ENCODE data around the gene SLMAP.

DNA sequence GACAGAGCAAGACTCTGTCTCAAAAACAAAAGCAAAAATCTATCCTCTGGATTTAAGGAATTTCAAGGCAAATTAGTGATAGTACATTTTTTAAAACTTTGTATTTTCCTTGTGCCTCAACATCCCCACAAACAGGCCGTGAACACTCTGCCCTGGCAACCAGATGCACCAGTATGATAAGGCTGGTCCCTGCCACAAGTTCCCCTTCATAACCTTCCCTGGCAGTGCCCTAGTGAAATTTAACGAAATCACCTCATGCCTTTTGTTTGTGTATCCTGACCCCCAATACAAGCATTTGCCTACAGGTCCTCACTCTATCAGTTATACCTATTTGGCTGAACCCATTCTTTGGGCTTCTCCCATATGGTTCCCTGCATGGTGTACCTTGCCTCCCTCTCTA lies 144.7 kb downstream of the SLMAP start:
- TF ChIP-seq GATA2 (IDR thresholded peaks at IDR 0.05; ENCODE audit: low read depth, low read length) (no peak), GATA3 (IDR thresholded peaks at IDR 0.05; ENCODE audit: low read depth, low read length) (no peak)

Data from SH-SY5Y (cell line).